NCI-H526 (cell line): Measurements from ENCODE around the gene IL1RL2.

Experiments
- DNase-seq, 2 experiments: peaks; one replicate each; lab custom pipeline; 2025; lab: John Stamatoyannopoulos, UW

IL1RL2 gene

DNA sequence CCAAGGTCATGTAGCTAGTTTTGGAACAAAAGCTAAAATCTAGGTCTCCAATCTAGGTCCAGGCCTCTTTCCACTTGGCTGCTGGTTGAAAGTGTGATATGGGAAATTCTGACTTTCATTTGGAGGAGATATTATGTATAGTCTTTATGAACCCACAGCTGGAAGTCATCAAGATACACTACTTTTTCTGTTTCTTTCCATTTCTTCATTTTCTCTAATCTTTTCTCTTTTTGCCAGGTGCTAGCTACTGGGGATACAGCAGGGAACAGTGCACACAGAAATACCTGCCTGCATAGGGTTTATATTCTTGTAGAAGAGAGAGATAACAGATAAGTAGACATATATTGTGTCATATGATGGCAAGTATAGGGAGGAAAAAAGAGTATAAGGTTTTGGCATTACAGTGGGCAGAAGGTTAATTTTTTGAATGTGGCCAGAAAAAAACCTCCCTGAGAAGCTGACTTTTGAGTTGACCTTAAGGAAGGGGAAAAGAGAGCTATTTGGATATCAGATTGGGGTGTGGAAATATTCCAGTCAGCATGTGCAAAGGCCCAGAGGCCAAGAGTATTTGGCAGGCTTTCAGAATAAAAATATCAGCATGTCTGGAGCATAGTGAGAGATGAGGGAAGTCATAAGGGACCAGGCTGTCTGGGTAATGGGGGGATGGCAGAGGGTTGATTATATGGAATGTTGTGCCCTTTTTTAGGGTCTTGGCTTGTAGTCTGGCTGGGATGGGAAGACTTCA is 28.6 kb upstream of the IL1RL2 start:
- no peak for DNase-seq

GRCh38 chr2:102159295-102159694 is 27.5 kb upstream of the IL1RL2 start:
- no peak for DNase-seq

DNA sequence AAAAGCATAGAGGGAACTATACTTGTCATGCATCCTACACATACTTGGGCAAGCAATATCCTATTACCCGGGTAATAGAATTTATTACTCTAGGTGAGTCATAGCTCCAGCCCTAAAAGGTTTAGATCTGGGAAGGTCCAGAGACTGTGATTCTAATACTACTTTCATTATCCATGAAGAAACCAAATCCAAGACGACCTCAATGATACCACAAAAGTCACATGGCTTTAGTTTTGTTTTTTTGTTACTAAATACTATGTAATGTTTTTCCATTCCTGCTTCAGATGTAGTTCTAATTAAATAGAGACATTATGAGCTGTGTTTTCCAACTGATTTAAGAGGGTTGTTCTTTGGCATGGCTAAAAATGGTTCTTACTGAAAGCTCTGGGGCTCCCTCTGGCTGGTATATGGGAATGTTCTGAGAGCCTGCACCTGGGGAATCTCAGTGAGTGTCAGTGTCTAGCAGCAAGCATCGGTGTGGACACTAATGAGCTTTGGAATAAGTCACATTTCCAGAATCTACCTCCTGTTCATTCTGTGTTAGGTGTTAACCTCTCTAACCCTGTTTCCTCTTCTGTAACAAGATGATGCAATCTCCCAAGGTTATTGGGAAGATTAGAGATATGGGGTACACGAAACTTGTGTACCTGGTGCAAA is 20.5 kb upstream of the IL1RL2 start:
- DNase-seq = peak in 1 of 2 experiments; percentile 34

- DNase-seq = no peak
These were observed 18.6 kb upstream of the IL1RL2 start for GRCh38 chr2:102168026-102168771.

GRCh38 chr2:102171946-102172345 is 14.9 kb upstream of the IL1RL2 start:
- DNase-seq = no peak

- no peak for DNase-seq
These were observed 14.1 kb upstream of the IL1RL2 start for GRCh38 chr2:102172745-102173144.

DNA sequence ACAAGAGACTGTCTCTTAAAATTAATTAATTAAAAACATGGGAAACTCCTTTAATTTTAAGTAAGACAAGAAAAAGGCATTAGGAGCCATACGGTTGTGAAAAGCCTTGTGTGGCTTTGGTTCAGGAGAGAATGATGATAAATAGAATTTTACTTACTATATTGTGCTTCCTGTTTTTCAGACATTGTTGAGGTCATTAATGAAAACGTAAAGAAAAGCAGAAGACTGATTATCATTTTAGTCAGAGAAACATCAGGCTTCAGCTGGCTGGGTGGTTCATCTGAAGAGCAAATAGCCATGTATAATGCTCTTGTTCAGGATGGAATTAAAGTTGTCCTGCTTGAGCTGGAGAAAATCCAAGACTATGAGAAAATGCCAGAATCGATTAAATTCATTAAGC is 10.7 kb upstream of the IL1RL2 start:
- no peak for DNase-seq

DNA sequence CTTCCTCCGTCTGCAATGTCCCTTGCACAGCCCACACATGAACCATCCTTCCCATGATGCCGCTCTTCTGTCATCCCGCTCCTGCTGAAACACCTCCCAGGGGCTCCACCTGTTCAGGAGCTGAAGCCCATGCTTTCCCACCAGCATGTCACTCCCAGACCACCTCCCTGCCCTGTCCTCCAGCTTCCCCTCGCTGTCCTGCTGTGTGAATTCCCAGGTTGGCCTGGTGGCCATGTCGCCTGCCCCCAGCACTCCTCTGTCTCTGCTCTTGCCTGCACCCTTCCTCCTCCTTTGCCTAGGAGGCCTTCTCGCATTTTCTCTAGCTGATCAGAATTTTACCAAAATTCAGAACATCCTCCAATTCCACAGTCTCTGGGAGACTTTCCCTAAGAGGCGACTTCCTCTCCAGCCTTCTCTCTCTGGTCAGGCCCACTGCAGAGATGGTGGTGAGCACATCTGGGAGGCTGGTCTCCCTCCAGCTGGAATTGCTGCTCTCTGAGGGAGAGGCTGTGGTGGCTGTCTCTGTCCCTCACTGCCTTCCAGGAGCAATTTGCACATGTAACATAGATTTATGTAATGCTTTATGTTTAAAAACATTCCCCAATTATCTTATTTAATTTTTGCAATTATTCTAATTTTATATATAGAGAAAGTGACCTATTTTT is 8.9 kb upstream of the IL1RL2 start:
- no peak for DNase-seq

GRCh38 chr2:102179061-102179460 is 7.8 kb upstream of the IL1RL2 start:
- no peak for DNase-seq

- DNase-seq = no peak
These were observed 6.8 kb upstream of the IL1RL2 start for GRCh38 chr2:102179788-102180686.

DNA sequence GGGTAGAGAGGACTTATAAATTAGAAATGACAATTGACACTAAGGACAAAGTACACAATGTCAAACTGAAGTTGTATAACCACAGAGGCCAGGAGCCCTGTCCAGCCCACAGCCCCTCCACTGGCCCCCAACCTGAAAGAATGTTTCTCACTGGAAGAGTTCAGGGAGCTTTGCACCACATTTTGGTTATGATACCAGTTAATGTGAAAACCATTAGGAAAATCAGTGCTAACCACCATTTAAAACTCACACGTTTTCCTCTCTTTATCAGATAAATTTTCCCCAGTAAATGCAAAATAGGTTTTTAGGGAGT is 6.2 kb upstream of the IL1RL2 start:
- no peak for DNase-seq

DNA sequence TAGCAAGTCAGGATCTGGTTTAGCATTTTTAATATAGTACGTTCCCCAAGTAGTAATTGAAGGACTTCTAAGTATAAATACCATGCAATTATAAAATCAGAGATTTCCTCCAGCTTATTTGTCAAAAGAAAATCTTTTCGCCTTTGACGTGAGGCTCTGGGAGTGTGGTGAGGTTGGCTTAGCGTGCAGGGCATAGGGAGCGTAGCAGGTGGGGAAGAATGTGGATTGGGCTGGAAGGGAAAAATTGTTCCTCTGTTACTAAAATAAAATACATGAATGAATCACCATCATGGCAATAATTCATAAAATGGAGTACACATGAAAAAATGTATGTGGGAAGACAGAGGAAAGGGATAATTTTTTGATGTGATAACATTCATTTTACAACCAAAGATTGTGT is 5.4 kb upstream of the IL1RL2 start:
- no peak for DNase-seq

DNA sequence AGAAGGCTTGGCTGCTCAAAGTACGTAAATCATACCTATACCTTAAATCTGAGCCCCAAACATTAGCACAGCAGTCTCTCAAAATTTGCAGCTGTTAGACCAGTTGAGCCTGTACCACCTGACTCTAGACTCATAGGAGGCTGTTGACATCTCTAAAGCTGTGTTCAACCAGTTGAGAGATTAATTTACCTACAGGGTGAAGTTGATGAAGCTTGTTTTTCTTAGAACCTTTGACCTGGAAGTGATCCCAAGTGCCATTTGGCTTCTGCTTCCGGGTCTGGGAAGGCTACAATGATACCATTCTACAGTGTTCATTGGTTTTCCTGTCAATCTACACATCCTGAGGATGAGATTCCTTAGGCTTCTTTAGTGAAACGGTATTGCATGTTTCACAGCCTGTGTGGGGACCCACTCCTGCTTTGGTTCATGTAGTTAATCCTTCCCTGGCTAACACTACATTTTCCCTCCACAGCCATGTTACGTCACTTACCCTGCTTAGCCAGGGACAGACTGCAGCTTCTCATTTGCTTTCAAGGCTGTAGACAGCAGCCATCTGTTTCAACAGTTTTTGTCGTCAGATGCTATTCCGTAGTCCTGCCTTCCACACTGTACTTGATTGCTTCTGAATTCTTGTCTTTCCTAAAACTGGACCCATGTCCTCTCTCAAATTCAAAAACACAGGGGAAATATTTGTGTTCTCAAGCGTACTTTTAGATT is 4.7 kb upstream of the IL1RL2 start:
- DNase-seq = no peak

DNA sequence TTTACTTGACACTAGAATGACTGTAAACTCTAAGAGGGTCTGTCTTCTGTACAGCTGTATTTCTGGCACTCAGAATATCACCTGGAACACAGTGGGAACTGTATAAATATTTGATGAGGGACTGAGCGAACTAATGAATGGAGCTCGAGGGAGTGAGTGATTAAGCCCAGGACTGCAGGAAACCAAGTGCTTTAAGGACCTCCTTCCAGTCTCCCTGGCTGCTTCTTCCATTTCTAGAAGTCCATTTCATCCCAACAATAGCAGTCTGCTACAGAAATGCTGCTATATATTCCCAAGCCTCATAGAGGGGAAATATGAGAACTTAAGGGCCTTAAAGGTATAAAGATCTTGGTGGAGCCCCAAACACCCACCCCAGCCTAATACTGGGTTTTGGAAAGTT is 2.8 kb upstream of the IL1RL2 start:
- DNase-seq = no peak

- no peak for DNase-seq
These were observed 2.3 kb upstream of the IL1RL2 start for GRCh38 chr2:102184568-102184967.

DNA sequence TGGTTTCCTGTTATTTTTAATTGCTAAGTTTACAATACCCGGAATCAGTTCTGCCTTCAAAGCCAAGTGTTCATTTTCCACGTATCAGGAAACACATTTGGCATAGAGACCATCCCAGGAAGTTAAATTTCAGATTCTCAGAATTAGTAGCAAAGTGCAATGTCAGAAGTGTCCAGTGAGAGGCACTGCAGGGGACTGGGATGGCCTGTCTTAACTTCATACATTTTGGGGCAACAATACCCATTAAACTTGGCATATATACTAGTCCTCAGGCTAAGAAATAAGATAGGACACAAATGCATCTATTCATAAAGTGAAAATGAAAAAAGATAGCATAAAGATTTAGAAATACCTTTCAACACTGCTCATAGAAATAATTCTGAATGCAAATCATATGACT is 1.5 kb upstream of the IL1RL2 start:
- no peak for DNase-seq

DNA sequence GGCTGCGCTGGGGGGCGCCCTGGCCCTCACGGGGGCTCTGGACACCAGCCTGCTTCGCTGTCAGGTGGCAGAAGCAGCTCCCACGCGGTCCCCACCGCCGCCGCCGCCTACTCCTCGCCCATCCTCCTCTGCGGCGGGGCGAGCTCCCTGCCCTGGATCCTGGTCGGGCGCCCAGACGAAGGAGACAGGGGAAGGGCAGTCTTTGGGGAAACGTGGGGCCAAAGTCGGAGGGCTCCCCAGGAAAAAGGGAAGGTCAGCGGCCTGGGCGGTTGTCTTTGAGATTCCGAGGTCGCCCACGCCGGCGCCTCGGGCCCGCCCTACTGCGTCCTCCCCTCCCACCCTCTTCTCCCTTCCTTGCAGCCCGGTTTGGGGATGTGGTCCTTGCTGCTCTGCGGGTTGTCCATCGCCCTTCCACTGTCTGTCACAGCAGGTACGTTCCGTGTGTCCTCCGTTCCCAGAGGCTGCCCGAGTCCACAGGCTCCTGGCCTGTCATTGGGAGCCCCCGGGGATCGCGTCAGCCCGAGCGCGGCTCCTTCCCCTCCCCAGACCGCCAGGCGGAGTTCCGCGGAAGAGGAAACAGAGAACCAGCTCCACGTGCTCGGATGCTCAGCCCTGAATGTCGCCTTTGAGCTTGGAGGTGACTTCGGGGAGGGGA is 800 bp downstream of the IL1RL2 start:
- peak in 1 of 2 experiments; percentile 27 for DNase-seq

GRCh38 chr2:102190430-102191107 is 3.7 kb downstream of the IL1RL2 start:
- DNase-seq = peak in 1 of 2 experiments; percentile 43

- no peak for DNase-seq
These were observed 4.7 kb downstream of the IL1RL2 start for GRCh38 chr2:102191501-102191900.

DNA sequence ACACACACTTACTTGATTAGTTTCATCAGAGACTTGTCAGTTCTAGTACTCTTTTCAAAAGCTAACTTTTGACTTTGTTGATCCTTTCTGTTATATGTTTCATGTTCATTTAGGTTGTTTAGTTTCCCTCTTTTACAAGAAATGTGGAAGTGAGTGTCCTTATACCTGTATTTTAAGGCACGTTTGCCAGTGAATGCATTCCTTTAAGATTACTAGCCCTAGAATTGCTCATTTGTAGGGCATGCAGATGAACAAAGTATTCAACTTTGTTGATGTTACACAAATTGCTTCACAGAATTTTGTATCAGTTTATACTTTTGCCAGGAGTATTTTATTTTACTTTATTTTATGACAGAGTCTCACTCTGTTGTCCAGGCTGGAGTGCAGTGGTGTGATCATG is 6.3 kb downstream of the IL1RL2 start:
- no peak for DNase-seq
